Measurements from ENCODE around the gene DOHH.

GRCh38 chr19:3532154-3532786 is 31.8 kb upstream of the DOHH start:
- TF ChIP-seq, protein P1, sequence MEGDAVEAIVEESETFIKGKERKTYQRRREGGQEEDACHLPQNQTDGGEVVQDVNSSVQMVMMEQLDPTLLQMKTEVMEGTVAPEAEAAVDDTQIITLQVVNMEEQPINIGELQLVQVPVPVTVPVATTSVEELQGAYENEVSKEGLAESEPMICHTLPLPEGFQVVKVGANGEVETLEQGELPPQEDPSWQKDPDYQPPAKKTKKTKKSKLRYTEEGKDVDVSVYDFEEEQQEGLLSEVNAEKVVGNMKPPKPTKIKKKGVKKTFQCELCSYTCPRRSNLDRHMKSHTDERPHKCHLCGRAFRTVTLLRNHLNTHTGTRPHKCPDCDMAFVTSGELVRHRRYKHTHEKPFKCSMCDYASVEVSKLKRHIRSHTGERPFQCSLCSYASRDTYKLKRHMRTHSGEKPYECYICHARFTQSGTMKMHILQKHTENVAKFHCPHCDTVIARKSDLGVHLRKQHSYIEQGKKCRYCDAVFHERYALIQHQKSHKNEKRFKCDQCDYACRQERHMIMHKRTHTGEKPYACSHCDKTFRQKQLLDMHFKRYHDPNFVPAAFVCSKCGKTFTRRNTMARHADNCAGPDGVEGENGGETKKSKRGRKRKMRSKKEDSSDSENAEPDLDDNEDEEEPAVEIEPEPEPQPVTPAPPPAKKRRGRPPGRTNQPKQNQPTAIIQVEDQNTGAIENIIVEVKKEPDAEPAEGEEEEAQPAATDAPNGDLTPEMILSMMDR (IDR thresholded peaks at IDR 0.05): no peak
- no peak for TF ChIP-seq POLR2A (IDR thresholded peaks at IDR 0.05)
